Dermis blood vessel endothelial cell (primary cell): ENCODE results near the gene ARHGAP4. TPM values are rescaled to one million over a fixed set of nuclear protein-coding genes. Genes with fewer than 3 reads are reported as not detected.

Source experiments
- DNase-seq: peaks from one replicate; pipeline ENCODE4 v3.0.0; 2010
- total RNA-seq: library from RNA; depleted of rRNA; stranded (reverse); fragments of >200 nt; gene quantifications from 2 replicates; pipeline ENCODE4 v1.2.3, GENCODE V29; 2014

The ARHGAP4 gene
- total RNA-seq, 1 donor from 2014 or later = 16.0 TPM

- DNase-seq = no peak
Measured at GRCh38 chrX:153963546-153963945, 37.5 kb upstream of the ARHGAP4 start.

DNA sequence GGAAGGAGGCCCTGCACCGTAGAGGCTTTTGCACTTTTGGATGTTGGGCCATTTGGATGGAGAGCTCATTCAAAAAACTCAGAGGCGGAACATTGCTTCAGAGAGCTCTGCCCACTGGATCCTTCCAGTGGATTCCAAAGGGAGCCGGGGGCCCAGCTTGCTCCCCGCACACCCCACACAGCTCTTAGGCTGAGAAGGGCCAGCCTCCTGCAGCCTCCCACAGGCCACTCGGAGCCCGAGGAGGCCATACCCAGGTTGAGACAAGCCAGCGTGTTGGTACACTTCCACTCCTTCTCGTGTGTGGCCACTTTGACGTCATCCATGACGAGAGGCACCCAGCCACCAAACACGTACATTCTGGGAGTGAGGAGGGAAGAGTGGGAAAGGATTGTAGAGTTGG lies 35.2 kb upstream of the ARHGAP4 start:
- no peak for DNase-seq

DNA sequence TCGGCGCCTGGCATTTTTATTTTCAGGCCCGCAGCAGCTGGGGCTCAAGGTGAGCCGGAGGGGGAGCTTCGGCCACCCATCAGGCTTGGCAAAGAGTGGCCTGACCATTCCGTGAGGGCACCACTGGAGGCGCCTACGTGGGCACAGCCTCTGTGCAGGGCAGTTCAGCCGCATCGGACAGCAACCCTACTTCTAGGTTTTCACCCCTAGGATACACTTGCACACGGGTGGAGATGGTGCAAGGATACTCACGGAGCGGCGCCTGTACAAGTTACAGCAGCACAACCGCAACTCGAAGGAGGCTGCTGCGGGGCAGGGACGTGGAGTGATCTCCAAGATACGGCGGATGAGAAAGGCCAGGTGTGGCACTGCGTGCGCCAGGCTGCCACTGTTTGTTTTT lies 34.7 kb upstream of the ARHGAP4 start:
- DNase-seq = no peak

- no peak for DNase-seq
Measured at GRCh38 chrX:153960077-153960476, 34.0 kb upstream of the ARHGAP4 start.

GRCh38 chrX:153959649-153960048 lies 33.6 kb upstream of the ARHGAP4 start:
- DNase-seq = no peak

DNA sequence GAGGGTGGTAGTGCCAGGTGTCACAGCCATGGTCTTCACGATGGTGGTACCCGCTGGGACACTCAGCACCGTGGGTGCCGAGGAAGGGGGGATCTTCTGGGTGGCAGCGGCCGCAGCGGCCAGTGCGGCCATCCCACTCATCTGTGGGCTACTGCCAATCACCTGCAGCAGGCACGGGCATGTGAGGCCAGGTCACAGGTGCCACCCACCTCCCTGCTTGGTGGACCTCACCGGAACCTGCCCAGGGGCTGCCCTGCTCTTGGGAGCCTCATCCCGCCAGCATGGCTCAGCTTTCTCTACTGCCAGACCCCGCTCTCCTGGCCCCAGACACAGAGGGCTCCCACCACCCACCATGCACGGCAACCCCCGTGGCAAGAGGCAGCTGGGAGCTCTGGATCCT lies 32.5 kb upstream of the ARHGAP4 start:
- no peak for DNase-seq

- no peak for DNase-seq
Measured at GRCh38 chrX:153957224-153957623, 31.2 kb upstream of the ARHGAP4 start.

DNA sequence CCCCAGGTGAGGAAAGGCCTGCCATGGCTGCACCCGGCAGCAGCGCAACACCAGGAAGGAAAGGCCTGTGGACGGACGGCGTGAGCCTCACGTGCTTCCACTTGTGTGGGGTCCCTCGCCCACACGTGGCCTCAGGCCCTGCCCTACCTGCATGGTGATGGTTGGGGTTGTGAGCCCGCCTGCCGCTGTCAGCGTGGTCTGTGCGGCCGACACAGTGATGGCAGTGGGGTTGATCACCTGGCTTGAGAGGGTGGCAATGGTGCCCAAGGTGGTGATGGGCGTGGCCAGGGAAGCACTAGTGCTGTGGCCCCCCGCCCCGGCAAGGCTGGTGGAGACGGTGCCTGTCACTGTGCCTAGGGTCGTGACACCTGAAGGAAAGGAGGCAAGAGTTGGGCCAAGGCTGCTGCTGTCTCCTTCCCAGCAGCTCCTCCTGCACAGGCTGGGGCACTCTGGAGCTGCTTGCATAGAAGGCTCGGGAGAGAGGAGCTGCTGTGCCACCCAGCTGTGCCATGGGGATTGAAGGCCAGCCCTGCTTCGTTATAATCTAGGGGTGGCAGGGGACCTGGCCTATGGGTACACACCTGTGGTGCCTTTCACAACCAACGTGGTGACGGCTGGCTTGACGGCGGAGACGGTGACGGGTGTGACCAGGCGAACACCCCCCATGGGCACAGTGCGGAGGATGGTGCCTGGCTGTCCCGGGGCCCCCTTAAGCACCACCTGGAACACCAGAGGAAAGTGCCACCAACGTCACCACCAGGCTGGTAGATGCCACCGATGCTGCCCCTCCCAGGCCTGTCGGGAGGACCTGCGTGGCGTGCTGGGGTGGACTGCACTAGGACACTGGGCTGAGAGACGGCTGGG lies 30.2 kb upstream of the ARHGAP4 start:
- no peak for DNase-seq

GRCh38 chrX:153955228-153955732 lies 29.2 kb upstream of the ARHGAP4 start:
- no peak for DNase-seq

GRCh38 chrX:153954558-153955227 lies 28.6 kb upstream of the ARHGAP4 start:
- no peak for DNase-seq

DNA sequence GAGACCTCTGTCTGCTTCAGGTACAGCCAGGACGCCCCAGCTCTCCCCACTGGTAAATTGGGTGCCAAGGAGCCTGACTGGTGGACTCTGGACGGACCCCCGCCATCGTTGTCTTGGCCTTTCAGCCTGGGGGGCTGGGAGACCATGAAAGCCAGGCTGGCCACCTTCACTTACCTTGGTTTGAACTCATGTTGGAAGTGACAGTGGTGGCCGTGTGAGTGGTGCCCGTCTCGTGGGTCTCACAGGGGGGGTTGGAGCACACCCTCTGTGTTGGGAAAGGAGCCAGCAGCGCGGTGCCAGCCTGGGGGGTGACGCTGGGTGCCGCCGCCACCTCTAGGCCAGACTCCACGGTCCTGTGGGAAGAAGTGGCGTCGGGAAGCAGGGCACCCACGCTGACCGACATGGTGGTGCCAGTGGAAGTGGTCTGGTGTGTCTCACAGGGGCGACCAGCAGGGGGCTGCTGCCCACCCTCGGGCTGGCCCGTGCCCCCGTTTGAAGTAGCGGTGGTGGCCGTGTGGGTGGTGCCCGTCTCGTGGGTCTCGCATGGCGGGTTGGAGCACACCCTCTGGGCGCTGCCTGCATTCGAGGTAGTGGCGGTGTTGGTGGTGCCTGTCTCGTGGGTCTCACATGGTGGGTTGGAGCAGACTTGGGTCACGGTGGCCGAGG lies 28.0 kb upstream of the ARHGAP4 start:
- DNase-seq = no peak

DNA sequence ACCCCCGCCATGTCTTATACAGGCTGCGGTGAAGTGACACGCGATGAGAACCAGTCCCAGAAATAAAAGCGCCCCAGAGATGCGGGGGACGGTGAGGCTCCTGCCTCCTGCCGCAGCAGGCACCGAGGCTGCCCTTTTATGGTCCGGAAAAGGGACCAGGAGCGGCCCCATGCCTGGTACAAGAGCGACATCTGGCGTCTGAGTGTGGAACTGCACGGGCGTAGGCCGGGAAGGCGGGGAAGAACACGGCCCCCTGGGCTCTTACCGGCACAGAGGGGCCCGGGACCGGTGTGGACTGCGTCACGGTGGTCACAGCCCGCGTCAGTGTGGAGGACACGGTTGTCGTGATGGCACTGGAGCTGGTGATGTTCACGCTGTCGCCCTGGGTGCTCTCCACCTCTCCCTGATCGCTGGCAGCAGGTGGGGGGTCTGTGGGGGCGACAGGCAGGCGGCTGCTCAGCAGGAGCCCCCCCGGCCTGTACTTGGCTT lies 27.3 kb upstream of the ARHGAP4 start:
- peak; percentile 69 for DNase-seq

GRCh38 chrX:153952373-153953026 lies 26.4 kb upstream of the ARHGAP4 start:
- no peak for DNase-seq

DNA sequence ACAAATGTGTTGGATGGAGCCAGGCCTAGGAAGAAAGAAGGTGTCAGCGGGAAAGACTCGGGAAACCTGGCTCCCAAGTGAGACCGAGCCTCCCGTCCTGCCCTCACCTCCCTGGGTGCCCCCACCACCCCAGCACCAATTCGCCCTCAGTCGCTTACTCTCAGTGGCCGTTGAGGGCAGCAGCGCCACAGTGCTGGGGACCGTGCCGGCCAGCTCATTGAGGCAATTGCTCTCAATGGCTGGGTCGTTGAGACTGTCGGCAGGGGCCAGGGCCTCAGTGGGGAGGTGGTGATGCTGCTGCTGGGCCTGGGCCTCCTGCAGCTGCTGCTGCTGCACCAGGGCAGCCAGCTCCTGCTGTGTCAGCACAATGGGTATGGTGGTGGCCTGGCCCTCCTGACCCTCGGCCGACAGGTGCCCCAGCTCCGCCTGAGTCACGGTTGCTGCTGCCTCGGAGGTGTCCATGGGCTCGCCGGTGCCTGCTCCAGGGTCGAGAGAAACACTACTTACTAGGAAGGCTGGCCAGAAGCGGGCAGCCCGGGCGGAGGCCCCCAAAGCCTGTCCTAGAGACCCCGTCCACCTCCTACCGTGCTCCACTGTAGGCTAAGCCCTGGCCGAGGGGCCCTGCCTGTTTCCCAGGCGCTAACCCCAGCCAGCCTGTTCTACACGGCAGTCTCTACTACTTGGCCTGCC lies 25.8 kb upstream of the ARHGAP4 start:
- DNase-seq = no peak

- DNase-seq = no peak
Measured at GRCh38 chrX:153950127-153950526, 24.1 kb upstream of the ARHGAP4 start.

DNA sequence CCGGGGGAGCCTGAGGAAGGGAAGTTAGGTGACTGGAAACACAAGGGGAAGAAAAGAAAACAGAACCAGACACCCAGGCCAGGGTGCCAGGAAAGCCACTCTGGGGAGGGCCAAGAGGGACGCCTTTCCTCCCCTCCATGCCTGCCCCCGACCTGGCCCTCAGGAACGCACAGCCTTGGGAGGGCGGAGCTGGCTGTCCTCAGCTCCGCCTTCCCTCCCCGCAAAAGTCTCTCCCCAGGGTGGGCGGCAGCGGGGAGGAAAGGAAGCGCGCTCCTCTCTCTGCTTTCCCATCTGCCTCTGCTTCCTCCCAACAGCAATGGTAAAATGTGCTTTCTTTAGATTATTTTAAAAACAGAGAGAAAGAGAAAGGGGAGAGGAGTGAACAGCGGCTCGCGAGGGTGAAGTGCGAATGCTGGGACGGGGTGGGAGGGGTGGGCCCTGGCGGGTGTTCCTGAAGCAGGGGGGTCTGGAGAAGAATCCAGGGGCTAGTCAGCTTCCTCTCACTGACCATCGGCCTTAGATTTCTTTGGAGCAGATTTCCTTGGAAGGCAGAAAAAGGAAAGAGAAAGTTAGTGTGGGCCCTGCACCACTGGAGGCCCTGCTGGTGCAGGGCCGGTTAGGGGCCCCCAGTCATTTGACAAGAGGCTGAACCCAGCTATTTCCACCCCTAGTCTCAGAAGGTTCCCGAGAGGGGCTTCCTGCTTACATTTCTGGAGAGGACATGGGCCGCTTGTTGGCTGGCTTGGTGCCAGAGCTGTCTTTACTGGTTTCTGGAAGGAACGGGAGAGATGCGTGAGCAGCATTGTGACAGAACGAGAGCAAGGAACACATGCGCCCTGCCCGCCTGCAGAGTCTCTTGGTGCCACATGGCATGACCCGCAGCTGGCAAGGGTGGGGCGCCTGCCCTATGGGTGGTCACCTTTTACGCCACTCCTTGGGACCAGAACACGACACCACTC lies 23.1 kb upstream of the ARHGAP4 start:
- peak; percentile 41 for DNase-seq

GRCh38 chrX:153948002-153948466 lies 22.0 kb upstream of the ARHGAP4 start:
- peak; percentile 19 for DNase-seq

- peak; percentile 87 for DNase-seq
Measured at GRCh38 chrX:153947009-153947769, 21.1 kb upstream of the ARHGAP4 start.
